Right cardiac atrium (tissue), 5 donors: ENCODE results near the gene VSX1. TPM values are rescaled to one million over a fixed set of nuclear protein-coding genes. Genes with fewer than 3 reads are reported as not detected.

Source experiments
- ATAC-seq, 2 donors: fragments of 200-7000 bp; cut with Tn5 transposase; one replicate each; pipeline versions ENCODE4 v1.8.0 to v1.9.1; 2020; ENCODE audit warnings: moderate library complexity in 2 of 2, mild to moderate bottlenecking in 1 of 2
- DNase-seq, 3 donors: peaks; one replicate each; pipeline ENCODE4 v3.0.0-alpha.2; 2020
- H3K27ac ChIP-seq: one replicate; pipeline ENCODE4 v1.5.1; 2013; ENCODE audit warnings: mild to moderate bottlenecking, low read length, control low read depth, moderate library complexity
- H3K27me3 ChIP-seq: one replicate; pipeline ENCODE4 v1.6.1; 2013; ENCODE audit not compliant: control insufficient read depth, insufficient read depth
- H3K4me1 ChIP-seq: one replicate; pipeline ENCODE4 v1.6.1; 2013; ENCODE audit warnings: low read length; ENCODE audit not compliant: control insufficient read depth, insufficient read depth
- H3K4me3 ChIP-seq: one replicate; pipeline ENCODE4 v1.5.1; 2013; ENCODE audit warnings: low read length, control low read depth
- H3K9me3 ChIP-seq: one replicate; pipeline ENCODE4 v1.6.1; 2013; ENCODE audit warnings: low read length; ENCODE audit not compliant: control insufficient read depth
- WGBS: extraction: QIAGEN DNeasy Blood & Tissue Kit; methylation state at CpG from one replicate; pipeline ENCODE4 v1.1.7; 2013; 5-methylcytosine and 5-hydroxymethylcytosine counted together
- intact Hi-C, 4 donors: fragments of 100-400 bp; cut with DNase I; formaldehyde crosslinking; loops; one replicate each; pipeline versions ENCODE4 v1.11.0 to v1.14.0; 2022 to 2023
- polyA plus RNA-seq: library from polyadenylated mRNA; stranded (reverse); fragments of 200-250 nt; gene quantifications from one replicate; pipeline ENCODE4 v1.2.3, GENCODE V29; 2013
- total RNA-seq, 4 donors: library from RNA; stranded (reverse); fragmentation: NEBNext Ultra II Directional; extraction: Animal tissue kit (Norgen Biotek cat#: 25700); gene quantifications; one replicate each; pipeline ENCODE4 v1.2.1, GENCODE V29; 2021
- donor health status: healthy with polysubstance abuse.
- donor health status: DM: no; HTN: yes; CAD: no.
- donor health status: DM: no; HTN: no; CAD: no.
- donor health status: DM: no; HTN: yes; CAD: no; lungs with severe emphysema.
- donor health status: DM: yes; HTN: yes; CAD: no.

The VSX1 gene
- total and polyA plus RNA-seq, 5 donors: 0.27 to 0.44 TPM; not detected in 3

- DNase-seq (no peak), ATAC-seq (no peak)
- no peak overlapping the region for H3K27ac ChIP-seq
Observed at GRCh38 chr20:25025986-25026605, 55.8 kb downstream of the VSX1 start.

More at GRCh38 chr20:25025986-25026605, 55.8 kb downstream of the VSX1 start:
- intact Hi-C loops: no loop called here
- Histone ChIP-seq H3K9me3 (no peaks in the 10 kb centered on the region), H3K27me3 (no peaks in the 10 kb centered on the region), H3K4me1 (peaks cover 5% of the 10 kb centered on the region), H3K4me3 (no peak overlapping the region)
- 91% methylated on average over 4 of the region's 4 CpGs for WGBS

Other genes with a start within 250 kb of the VSX1 start
- 1 to 10 TPM in 2 of 4 donors, under 1 TPM in 2; 0.45 to 1.5 (median 0.90) TPM for gene CST7, start 132.9 kb downstream of the VSX1 start, total RNA-seq
- 1.1 TPM for gene CST7, start 132.9 kb downstream of the VSX1 start, polyA plus RNA-seq
- 10 to 100 TPM; 32.8 to 35.1 (median 34.8) TPM for gene APMAP, start 89.4 kb downstream of the VSX1 start, total RNA-seq
- 28.0 TPM for gene APMAP, start 89.4 kb downstream of the VSX1 start, polyA plus RNA-seq
- gene ACSS1, start 24.0 kb downstream of the VSX1 start, total RNA-seq: 10 to 100 TPM; 14.8 to 61.8 (median 40.7) TPM
- 29.3 TPM for gene ACSS1, start 24.0 kb downstream of the VSX1 start, polyA plus RNA-seq
- 100 to 1,000 TPM; 102 to 132 (median 127) TPM for gene ENTPD6, start 113.6 kb upstream of the VSX1 start, total RNA-seq
- 146 TPM for gene ENTPD6, start 113.6 kb upstream of the VSX1 start, polyA plus RNA-seq
- 100 to 1,000 TPM; 154 to 219 (median 194) TPM for gene PYGB, start 165.9 kb upstream of the VSX1 start, total RNA-seq
- 136 TPM for gene PYGB, start 165.9 kb upstream of the VSX1 start, polyA plus RNA-seq